NB4 (cell line): ENCODE data around the gene ARMC9.

ENCODE experiments used
- CTCF ChIP-seq: IDR thresholded peaks from one replicate; pipeline ENCODE4 v1.5.1; 2012; ENCODE audit warnings: low read depth, low read length
- POLR2A ChIP-seq: IDR thresholded peaks from 2 replicates; pipeline ENCODE4 v1.6.1; 2011; ENCODE audit warnings: mild to moderate bottlenecking; ENCODE audit not compliant: insufficient read length; ENCODE audit errors: extremely low read depth

- TF ChIP-seq CTCF (no peak), POLR2A (no peak)
These were observed 4.7 kb downstream of the ARMC9 start for GRCh38 chr2:231203087-231203486.
